Tibial nerve (tissue), 4 donors: ENCODE measurements around the gene ZDHHC7. TPM values are rescaled to one million over a fixed set of nuclear protein-coding genes. Genes with fewer than 3 reads are reported as not detected.

Experiments used
- DNase-seq, 2 donors: peaks; one replicate each; pipeline ENCODE4 v3.0.0-alpha.2; 2019; ENCODE audit warnings: low spot score in 2 of 2
- H3K27ac ChIP-seq, 4 donors: fragments of 200-600 bp; sonication (generic) in 3 of 4; one replicate each; pipeline ENCODE4 v1.5.1; 2017 to 2019; ENCODE audit warnings: mild to moderate bottlenecking in 1 of 4
- H3K27me3 ChIP-seq, 2 donors: fragments of 200-600 bp; sonication (generic) in 1 of 2; one replicate each; pipeline versions ENCODE4 v1.5.1 to v1.6.0; 2017 to 2019
- H3K36me3 ChIP-seq, 3 donors: fragments of 200-600 bp; sonication (generic); one replicate each; pipeline ENCODE4 v1.5.1; 2018 to 2019
- H3K4me1 ChIP-seq, 4 donors: fragments of 200-600 bp; sonication (generic) in 3 of 4; one replicate each; pipeline ENCODE4 v1.5.1; 2017 to 2019
- H3K4me3 ChIP-seq, 4 donors: fragments of 200-600 bp; sonication (generic) in 3 of 4; one replicate each; pipeline ENCODE4 v1.5.1; 2017 to 2019; ENCODE audit warnings: mild to moderate bottlenecking in 1 of 4, moderate library complexity in 1 of 4
- H3K9me3 ChIP-seq, 4 donors: fragments of 200-600 bp; sonication (generic) in 3 of 4; one replicate each; pipeline ENCODE4 v1.5.1; 2017 to 2019
- EP300 ChIP-seq, 2 donors: sonication (generic); formaldehyde crosslinking; IDR thresholded peaks; one replicate each; pipeline ENCODE4 v1.6.1; 2017; ENCODE audit warnings: antibody characterized with exemption in 2 of 2, mild to moderate bottlenecking in 1 of 2
- POLR2A ChIP-seq, 2 donors: fragments of 450-650 bp; IDR thresholded peaks; one replicate each; pipeline ENCODE4 v1.6.1; 2017; ENCODE audit warnings: antibody characterized with exemption in 2 of 2, mild to moderate bottlenecking in 2 of 2, moderate library complexity in 2 of 2
- WGBS, 2 donors: methylation state at CpG; one replicate each; pipeline ENCODE4 v1.1.5; 2018; 5-methylcytosine and 5-hydroxymethylcytosine counted together
- total RNA-seq, 4 donors: library from RNA; depleted of rRNA; stranded (reverse); fragments of >200 nt; gene quantifications; one replicate each; pipeline ENCODE4 v1.1.0, GENCODE V29; 2016
- TF ChIP-seq, protein P1 (sequence below), 5 experiments: fragments of 200-600 bp in 3 of 5; fragments of 450-650 bp in 2 of 5; sonication (generic) in 3 of 5; IDR thresholded peaks; one replicate each; pipeline ENCODE4 v1.5.1; 2016 to 2019; ENCODE audit warnings: antibody characterized with exemption in 5 of 5, mild to moderate bottlenecking in 3 of 5, moderate library complexity in 2 of 5

Gene ZDHHC7
- total RNA-seq, 4 donors from 2014 or later, result 58.1 to 75.6 (median 62.6) TPM

DNA sequence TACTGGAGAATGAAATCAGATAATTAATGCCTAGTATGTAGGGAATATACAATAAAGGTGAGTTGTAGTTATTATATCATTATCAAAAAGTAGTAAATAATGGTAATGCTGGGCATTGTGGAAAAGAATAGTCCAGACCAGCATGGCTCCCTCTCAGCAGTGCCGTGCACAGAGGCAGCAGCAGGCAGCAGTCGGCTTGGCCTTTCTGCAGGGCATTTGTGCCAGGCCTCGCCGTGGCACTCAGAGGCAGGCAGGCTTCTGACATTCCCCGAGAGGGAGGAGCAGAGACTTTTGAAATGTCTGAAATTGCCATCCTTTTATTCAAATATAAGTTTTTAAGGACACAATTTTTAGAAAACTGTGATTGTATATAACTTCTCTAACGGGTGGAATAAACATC, 31.3 kb upstream of the ZDHHC7 start:
- no peak for TF ChIP-seq POLR2A (IDR thresholded peaks at IDR 0.05)
- TF ChIP-seq, protein P1, sequence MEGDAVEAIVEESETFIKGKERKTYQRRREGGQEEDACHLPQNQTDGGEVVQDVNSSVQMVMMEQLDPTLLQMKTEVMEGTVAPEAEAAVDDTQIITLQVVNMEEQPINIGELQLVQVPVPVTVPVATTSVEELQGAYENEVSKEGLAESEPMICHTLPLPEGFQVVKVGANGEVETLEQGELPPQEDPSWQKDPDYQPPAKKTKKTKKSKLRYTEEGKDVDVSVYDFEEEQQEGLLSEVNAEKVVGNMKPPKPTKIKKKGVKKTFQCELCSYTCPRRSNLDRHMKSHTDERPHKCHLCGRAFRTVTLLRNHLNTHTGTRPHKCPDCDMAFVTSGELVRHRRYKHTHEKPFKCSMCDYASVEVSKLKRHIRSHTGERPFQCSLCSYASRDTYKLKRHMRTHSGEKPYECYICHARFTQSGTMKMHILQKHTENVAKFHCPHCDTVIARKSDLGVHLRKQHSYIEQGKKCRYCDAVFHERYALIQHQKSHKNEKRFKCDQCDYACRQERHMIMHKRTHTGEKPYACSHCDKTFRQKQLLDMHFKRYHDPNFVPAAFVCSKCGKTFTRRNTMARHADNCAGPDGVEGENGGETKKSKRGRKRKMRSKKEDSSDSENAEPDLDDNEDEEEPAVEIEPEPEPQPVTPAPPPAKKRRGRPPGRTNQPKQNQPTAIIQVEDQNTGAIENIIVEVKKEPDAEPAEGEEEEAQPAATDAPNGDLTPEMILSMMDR (IDR thresholded peaks at IDR 0.05), result no peak
- no peak for TF ChIP-seq EP300 (IDR thresholded peaks at IDR 0.05)
- Histone ChIP-seq H3K9me3 (no peaks in the 10 kb centered on the region), H3K27ac (no peak overlapping the region), H3K27me3 (no peaks in the 10 kb centered on the region), H3K4me3 (no peak overlapping the region), H3K4me1 (no peaks in the 10 kb centered on the region), H3K36me3 (peaks cover 0 to 3% (median 0%) of the 10 kb centered on the region in 3 donors)
- 70 to 77% methylated on average over 6 of the region's 6 CpGs for whole genome bisulfite sequencing, 2 donors
- DNase-seq, result no peak

- Histone ChIP-seq H3K36me3 (no peaks in the 10 kb centered on the region), H3K9me3 (no peaks in the 10 kb centered on the region), H3K27ac (no peak overlapping the region), H3K4me3 (no peak overlapping the region), H3K4me1 (no peaks in the 10 kb centered on the region), H3K27me3 (no peaks in the 10 kb centered on the region)
- no peak for TF ChIP-seq EP300 (IDR thresholded peaks at IDR 0.05)
- TF ChIP-seq, protein P1 (IDR thresholded peaks at IDR 0.05), result no peak
- no peak for TF ChIP-seq POLR2A (IDR thresholded peaks at IDR 0.05)
- no peak for DNase-seq
- 65 to 74% methylated on average over 6 of the region's 6 CpGs for WGBS, 2 donors
Measured at GRCh38 chr16:85042167-85042526, 30.8 kb upstream of the ZDHHC7 start.

- no peaks in the 10 kb centered on the region for H3K36me3 ChIP-seq
- no peak for TF ChIP-seq EP300 (IDR thresholded peaks at IDR 0.05)
- TF ChIP-seq, protein P1 (IDR thresholded peaks at IDR 0.05), result no peak
- no peak overlapping the region for H3K27ac ChIP-seq
- H3K4me1 ChIP-seq, result no peaks in the 10 kb centered on the region
- 84 to 85% methylated on average over 24 to 27 of the region's 27 CpGs for WGBS, 2 donors
- no peaks in the 10 kb centered on the region for H3K9me3 ChIP-seq
- H3K27me3 ChIP-seq, result no peaks in the 10 kb centered on the region
- no peak for DNase-seq
- no peak overlapping the region for H3K4me3 ChIP-seq
Measured at GRCh38 chr16:85041219-85042166, 30.2 kb upstream of the ZDHHC7 start.

GRCh38 chr16:85040685-85041084, 29.4 kb upstream of the ZDHHC7 start:
- Histone ChIP-seq H3K36me3 (no peaks in the 10 kb centered on the region), H3K27ac (no peak overlapping the region), H3K4me1 (no peaks in the 10 kb centered on the region), H3K4me3 (no peak overlapping the region), H3K27me3 (no peaks in the 10 kb centered on the region), H3K9me3 (no peaks in the 10 kb centered on the region)
- WGBS, 2 donors, result 82 to 83% methylated on average over 6 of the region's 6 CpGs
- no peak for DNase-seq
- TF ChIP-seq, protein P1 (IDR thresholded peaks at IDR 0.05), result no peak
- TF ChIP-seq POLR2A (IDR thresholded peaks at IDR 0.05) (no peak), EP300 (IDR thresholded peaks at IDR 0.05) (no peak)

- Histone ChIP-seq H3K9me3 (no peaks in the 10 kb centered on the region), H3K4me3 (no peak overlapping the region), H3K27me3 (no peaks in the 10 kb centered on the region), H3K27ac (no peak overlapping the region), H3K36me3 (no peaks in the 10 kb centered on the region), H3K4me1 (no peaks in the 10 kb centered on the region)
- WGBS, 2 donors, result 85 to 86% methylated on average over 5 of the region's 5 CpGs
- TF ChIP-seq EP300 (IDR thresholded peaks at IDR 0.05), result no peak
- no peak for TF ChIP-seq POLR2A (IDR thresholded peaks at IDR 0.05)
- TF ChIP-seq, protein P1 (IDR thresholded peaks at IDR 0.05), result no peak
- DNase-seq, result no peak
Measured at GRCh38 chr16:85037721-85038120, 26.4 kb upstream of the ZDHHC7 start.
